SK-N-SH treated with all-trans-retinoic acid at 6 μM for 48 hours (cell line): ENCODE data around the gene MED27.

Experiments used
- ATAC-seq: fragments of 200-7000 bp; cut with Tn5 transposase; 3 replicates; pipeline ENCODE4 v1.9.1; 2020; ENCODE audit warnings: mild to moderate bottlenecking, moderate library complexity
- ARNTL ChIP-seq: fragments of 450-650 bp; formaldehyde crosslinking; IDR thresholded peaks from 2 replicates; pipeline ENCODE4 v1.5.0; 2020; ENCODE audit warnings: low read depth, mild to moderate bottlenecking, moderate library complexity, borderline replicate concordance
- BACH2 ChIP-seq: fragments of 250-450 bp; sonication (Bioruptor Pico); IDR thresholded peaks from 2 replicates; pipeline ENCODE4 v1.9.0; 2021; ENCODE audit warnings: mild to moderate bottlenecking, borderline replicate concordance
- CSDC2 ChIP-seq: fragments of 250-450 bp; sonication (Bioruptor Pico); IDR thresholded peaks from 2 replicates; pipeline ENCODE4 v1.5.0; 2020; ENCODE audit warnings: mild to moderate bottlenecking, moderate library complexity
- ESRRG ChIP-seq: fragments of 250-450 bp; sonication (Bioruptor Pico); IDR thresholded peaks from 2 replicates; pipeline ENCODE4 v1.6.1; 2021; ENCODE audit warnings: mild to moderate bottlenecking
- GLIS3 ChIP-seq: fragments of 250-450 bp; sonication (Bioruptor Pico); IDR thresholded peaks from 2 replicates; pipeline ENCODE4 v1.5.0; 2020; ENCODE audit warnings: mild to moderate bottlenecking, moderate library complexity
- ISL1 ChIP-seq: fragments of 250-450 bp; sonication (Bioruptor Pico); IDR thresholded peaks from 2 replicates; pipeline ENCODE4 v2.1.2; 2022; ENCODE audit warnings: mild to moderate bottlenecking, moderate library complexity
- OSR1 ChIP-seq: fragments of 250-450 bp; sonication (Bioruptor Pico); IDR thresholded peaks from 2 replicates; pipeline ENCODE4 v1.8.0; 2022; ENCODE audit warnings: moderate library complexity, mild to moderate bottlenecking, inconsistent platforms
- PPARA ChIP-seq: fragments of 250-450 bp; sonication (Bioruptor Pico); IDR thresholded peaks from 2 replicates; pipeline ENCODE4 v1.5.0; 2020; ENCODE audit warnings: mild to moderate bottlenecking, borderline replicate concordance
- RARB ChIP-seq: fragments of 250-450 bp; sonication (Bioruptor Pico); IDR thresholded peaks from 2 replicates; pipeline ENCODE4 v1.8.0; 2021; ENCODE audit warnings: mild to moderate bottlenecking, moderate library complexity
- SNAI2 ChIP-seq: fragments of 250-450 bp; sonication (Bioruptor Pico); IDR thresholded peaks from 2 replicates; pipeline ENCODE4 v1.5.0; 2020; ENCODE audit warnings: mild to moderate bottlenecking, moderate library complexity
- TCF4 ChIP-seq: fragments of 250-450 bp; sonication (Bioruptor Pico); IDR thresholded peaks from 2 replicates; pipeline ENCODE4 v1.8.0; 2021; ENCODE audit warnings: mild to moderate bottlenecking, moderate library complexity, borderline replicate concordance
- TOX ChIP-seq: fragments of 250-450 bp; sonication (Bioruptor Pico); IDR thresholded peaks from 2 replicates; pipeline ENCODE4 v1.8.0; 2021; ENCODE audit warnings: mild to moderate bottlenecking, moderate library complexity, borderline replicate concordance
- TSHZ2 ChIP-seq: fragments of 250-450 bp; sonication (Bioruptor Pico); IDR thresholded peaks from 2 replicates; pipeline ENCODE4 v1.5.0; 2020; ENCODE audit warnings: mild to moderate bottlenecking, moderate library complexity
- ZC3H10 ChIP-seq: fragments of 250-450 bp; sonication (Bioruptor Pico); IDR thresholded peaks from 2 replicates; pipeline ENCODE4 v1.5.1; 2021; ENCODE audit warnings: mild to moderate bottlenecking, moderate library complexity
- ZFP3 ChIP-seq: fragments of 250-450 bp; sonication (Bioruptor Pico); IDR thresholded peaks from 2 replicates; pipeline ENCODE4 v1.5.0; 2020; ENCODE audit warnings: mild to moderate bottlenecking, moderate library complexity
- ZFP30 ChIP-seq: fragments of 450-650 bp; formaldehyde crosslinking; IDR thresholded peaks from 2 replicates; pipeline ENCODE4 v1.5.0; 2022; ENCODE audit warnings: mild to moderate bottlenecking, moderate library complexity
- ZNF565 ChIP-seq: fragments of 450-650 bp; formaldehyde crosslinking; conservative IDR thresholded peaks from 2 replicates; pipeline ENCODE4 v1.5.0; 2020; ENCODE audit warnings: low read depth, mild to moderate bottlenecking, moderate library complexity
- ZNF70 ChIP-seq: fragments of 450-650 bp; formaldehyde crosslinking; IDR thresholded peaks from 2 replicates; pipeline ENCODE4 v1.5.0; 2020; ENCODE audit warnings: mild to moderate bottlenecking, moderate library complexity
- ZNF8 ChIP-seq: fragments of 450-650 bp; formaldehyde crosslinking; IDR thresholded peaks from 2 replicates; pipeline ENCODE4 v1.5.0; 2020; ENCODE audit warnings: mild to moderate bottlenecking, moderate library complexity
- TF ChIP-seq, protein P1 (sequence below): fragments of 250-450 bp; sonication (Bioruptor Pico); IDR thresholded peaks from 2 replicates; pipeline ENCODE4 v1.5.1; 2020; ENCODE audit warnings: low read depth, mild to moderate bottlenecking, moderate library complexity
- TF ChIP-seq, protein P2 (sequence below): fragments of 250-450 bp; sonication (Bioruptor Pico); IDR thresholded peaks from 2 replicates; pipeline ENCODE4 v1.5.1; 2021; ENCODE audit warnings: mild to moderate bottlenecking, moderate library complexity
- TF ChIP-seq, protein P3 (sequence below): fragments of 250-450 bp; sonication (Bioruptor Pico); IDR thresholded peaks from 2 replicates; pipeline ENCODE4 v1.8.0; 2020; ENCODE audit warnings: mild to moderate bottlenecking, moderate library complexity, borderline replicate concordance
- TF ChIP-seq, protein P4 (sequence below): fragments of 250-450 bp; sonication (Bioruptor Pico); IDR thresholded peaks from 2 replicates; pipeline ENCODE4 v1.8.0; 2021; ENCODE audit warnings: low read depth, mild to moderate bottlenecking, moderate library complexity, borderline replicate concordance

Gene MED27

DNA sequence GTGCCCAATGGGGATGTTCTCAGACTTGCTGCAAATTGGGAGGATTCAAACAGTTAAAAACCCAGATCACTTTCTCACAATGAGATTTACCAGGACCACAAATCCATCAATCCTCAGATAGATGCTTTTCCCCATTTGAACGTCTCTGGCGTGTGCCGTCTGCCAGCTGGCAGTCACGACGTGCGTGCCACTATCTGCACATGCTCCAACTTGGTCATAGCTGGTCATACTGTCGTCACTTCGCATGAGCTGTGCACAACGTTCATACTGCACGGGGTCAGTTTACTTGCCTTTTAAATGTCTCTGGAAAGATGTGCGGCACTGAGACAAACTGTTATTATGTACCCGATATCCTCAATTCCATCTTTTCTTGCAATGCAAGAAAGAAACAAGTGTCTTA, 221.5 kb downstream of the MED27 start:
- ATAC-seq = no peak
- TF ChIP-seq RARB (CRISPR knock-in tag) (no peak), CSDC2 (no peak), ZNF565 (CRISPR knock-in tag) (no peak), PPARA (CRISPR knock-in tag) (no peak), ZFP3 (CRISPR knock-in tag) (no peak), GLIS3 (no peak), ZFP30 (CRISPR knock-in tag) (no peak), ARNTL (CRISPR knock-in tag) (no peak)
- TF ChIP-seq, protein P1, sequence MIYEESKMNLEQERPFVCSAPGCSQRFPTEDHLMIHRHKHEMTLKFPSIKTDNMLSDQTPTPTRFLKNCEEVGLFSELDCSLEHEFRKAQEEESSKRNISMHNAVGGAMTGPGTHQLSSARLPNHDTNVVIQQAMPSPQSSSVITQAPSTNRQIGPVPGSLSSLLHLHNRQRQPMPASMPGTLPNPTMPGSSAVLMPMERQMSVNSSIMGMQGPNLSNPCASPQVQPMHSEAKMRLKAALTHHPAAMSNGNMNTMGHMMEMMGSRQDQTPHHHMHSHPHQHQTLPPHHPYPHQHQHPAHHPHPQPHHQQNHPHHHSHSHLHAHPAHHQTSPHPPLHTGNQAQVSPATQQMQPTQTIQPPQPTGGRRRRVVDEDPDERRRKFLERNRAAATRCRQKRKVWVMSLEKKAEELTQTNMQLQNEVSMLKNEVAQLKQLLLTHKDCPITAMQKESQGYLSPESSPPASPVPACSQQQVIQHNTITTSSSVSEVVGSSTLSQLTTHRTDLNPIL (CRISPR knock-in tag) = no peak
- TF ChIP-seq, protein P2, sequence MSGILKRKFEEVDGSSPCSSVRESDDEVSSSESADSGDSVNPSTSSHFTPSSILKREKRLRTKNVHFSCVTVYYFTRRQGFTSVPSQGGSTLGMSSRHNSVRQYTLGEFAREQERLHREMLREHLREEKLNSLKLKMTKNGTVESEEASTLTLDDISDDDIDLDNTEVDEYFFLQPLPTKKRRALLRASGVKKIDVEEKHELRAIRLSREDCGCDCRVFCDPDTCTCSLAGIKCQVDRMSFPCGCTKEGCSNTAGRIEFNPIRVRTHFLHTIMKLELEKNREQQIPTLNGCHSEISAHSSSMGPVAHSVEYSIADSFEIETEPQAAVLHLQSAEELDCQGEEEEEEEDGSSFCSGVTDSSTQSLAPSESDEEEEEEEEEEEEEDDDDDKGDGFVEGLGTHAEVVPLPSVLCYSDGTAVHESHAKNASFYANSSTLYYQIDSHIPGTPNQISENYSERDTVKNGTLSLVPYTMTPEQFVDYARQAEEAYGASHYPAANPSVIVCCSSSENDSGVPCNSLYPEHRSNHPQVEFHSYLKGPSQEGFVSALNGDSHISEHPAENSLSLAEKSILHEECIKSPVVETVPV (CRISPR knock-in tag) = no peak

DNA sequence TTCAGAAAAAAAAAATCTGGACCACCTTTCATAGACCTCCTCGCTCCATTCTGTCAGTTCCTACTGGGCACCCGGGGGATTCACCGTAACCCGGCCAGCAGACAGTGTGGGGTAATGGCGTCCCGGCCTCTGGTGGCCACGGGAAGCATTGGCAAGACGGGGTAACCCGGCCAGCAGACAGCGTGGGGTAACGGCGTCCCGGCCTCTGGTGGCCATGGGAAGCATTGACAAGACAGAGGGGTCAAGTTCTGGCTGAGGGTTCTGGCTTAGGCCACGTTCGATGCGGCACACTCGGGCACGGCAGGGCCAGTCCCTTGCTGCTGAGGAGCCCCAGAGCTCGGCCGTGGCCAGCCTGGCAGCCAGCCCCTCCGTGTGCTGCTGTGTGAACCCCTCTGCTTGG, 223.6 kb downstream of the MED27 start:
- no peak for ATAC-seq
- TF ChIP-seq ZFP3 (CRISPR knock-in tag) (no peak), CSDC2 (no peak), SNAI2 (CRISPR knock-in tag) (no peak), RARB (CRISPR knock-in tag) (no peak), TCF4 (CRISPR knock-in tag) (no peak), GLIS3 (no peak), ARNTL (CRISPR knock-in tag) (no peak), ZC3H10 (CRISPR knock-in tag) (no peak), ISL1 (CRISPR knock-in tag) (no peak), ZNF8 (CRISPR knock-in tag) (no peak), TOX (CRISPR knock-in tag) (no peak), ESRRG (CRISPR knock-in tag) (no peak), OSR1 (CRISPR knock-in tag) (no peak), ZNF70 (no peak)
- TF ChIP-seq, protein P3, sequence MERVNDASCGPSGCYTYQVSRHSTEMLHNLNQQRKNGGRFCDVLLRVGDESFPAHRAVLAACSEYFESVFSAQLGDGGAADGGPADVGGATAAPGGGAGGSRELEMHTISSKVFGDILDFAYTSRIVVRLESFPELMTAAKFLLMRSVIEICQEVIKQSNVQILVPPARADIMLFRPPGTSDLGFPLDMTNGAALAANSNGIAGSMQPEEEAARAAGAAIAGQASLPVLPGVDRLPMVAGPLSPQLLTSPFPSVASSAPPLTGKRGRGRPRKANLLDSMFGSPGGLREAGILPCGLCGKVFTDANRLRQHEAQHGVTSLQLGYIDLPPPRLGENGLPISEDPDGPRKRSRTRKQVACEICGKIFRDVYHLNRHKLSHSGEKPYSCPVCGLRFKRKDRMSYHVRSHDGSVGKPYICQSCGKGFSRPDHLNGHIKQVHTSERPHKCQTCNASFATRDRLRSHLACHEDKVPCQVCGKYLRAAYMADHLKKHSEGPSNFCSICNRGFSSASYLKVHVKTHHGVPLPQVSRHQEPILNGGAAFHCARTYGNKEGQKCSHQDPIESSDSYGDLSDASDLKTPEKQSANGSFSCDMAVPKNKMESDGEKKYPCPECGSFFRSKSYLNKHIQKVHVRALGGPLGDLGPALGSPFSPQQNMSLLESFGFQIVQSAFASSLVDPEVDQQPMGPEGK (CRISPR knock-in tag) = no peak
- TF ChIP-seq, protein P4, sequence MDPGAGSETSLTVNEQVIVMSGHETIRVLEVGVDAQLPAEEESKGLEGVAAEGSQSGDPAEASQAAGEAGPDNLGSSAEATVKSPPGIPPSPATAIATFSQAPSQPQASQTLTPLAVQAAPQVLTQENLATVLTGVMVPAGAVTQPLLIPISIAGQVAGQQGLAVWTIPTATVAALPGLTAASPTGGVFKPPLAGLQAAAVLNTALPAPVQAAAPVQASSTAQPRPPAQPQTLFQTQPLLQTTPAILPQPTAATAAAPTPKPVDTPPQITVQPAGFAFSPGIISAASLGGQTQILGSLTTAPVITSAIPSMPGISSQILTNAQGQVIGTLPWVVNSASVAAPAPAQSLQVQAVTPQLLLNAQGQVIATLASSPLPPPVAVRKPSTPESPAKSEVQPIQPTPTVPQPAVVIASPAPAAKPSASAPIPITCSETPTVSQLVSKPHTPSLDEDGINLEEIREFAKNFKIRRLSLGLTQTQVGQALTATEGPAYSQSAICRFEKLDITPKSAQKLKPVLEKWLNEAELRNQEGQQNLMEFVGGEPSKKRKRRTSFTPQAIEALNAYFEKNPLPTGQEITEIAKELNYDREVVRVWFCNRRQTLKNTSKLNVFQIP (CRISPR knock-in tag) = no peak
- TF ChIP-seq, all 23 proteins: peak for 0

- no peak for ATAC-seq
- TF ChIP-seq, protein P4 (CRISPR knock-in tag) = no peak
- no peak for TF ChIP-seq TCF4 (CRISPR knock-in tag)
- TF ChIP-seq ISL1 (CRISPR knock-in tag) = no peak
- TF ChIP-seq TSHZ2 = no peak
- no peak for TF ChIP-seq ZC3H10 (CRISPR knock-in tag)
- TF ChIP-seq ESRRG (CRISPR knock-in tag) = no peak
- TF ChIP-seq ZFP3 (CRISPR knock-in tag) = no peak
- no peak for TF ChIP-seq ZNF70
- TF ChIP-seq BACH2 (CRISPR knock-in tag) = no peak
- no peak for TF ChIP-seq TOX (CRISPR knock-in tag)
Measured at GRCh38 chr9:131854896-131855613, 224.6 kb downstream of the MED27 start.
